GM18909 (cell line): ENCODE measurements around the gene PRKD2.
"Not testable (repeated sequence)": the region's sequence is repeated elsewhere in the genome, so short reads cannot be mapped to it uniquely, and the experiment has no call there.

ENCODE experiments used
- ATAC-seq: cut with Tn5 transposase; IDR thresholded peaks from one replicate; pipeline ENCODE4 v1.9.1; 2021; ENCODE audit warnings: mild to moderate bottlenecking; ENCODE audit not compliant: unreplicated experiment, poor library complexity

Gene PRKD2

DNA sequence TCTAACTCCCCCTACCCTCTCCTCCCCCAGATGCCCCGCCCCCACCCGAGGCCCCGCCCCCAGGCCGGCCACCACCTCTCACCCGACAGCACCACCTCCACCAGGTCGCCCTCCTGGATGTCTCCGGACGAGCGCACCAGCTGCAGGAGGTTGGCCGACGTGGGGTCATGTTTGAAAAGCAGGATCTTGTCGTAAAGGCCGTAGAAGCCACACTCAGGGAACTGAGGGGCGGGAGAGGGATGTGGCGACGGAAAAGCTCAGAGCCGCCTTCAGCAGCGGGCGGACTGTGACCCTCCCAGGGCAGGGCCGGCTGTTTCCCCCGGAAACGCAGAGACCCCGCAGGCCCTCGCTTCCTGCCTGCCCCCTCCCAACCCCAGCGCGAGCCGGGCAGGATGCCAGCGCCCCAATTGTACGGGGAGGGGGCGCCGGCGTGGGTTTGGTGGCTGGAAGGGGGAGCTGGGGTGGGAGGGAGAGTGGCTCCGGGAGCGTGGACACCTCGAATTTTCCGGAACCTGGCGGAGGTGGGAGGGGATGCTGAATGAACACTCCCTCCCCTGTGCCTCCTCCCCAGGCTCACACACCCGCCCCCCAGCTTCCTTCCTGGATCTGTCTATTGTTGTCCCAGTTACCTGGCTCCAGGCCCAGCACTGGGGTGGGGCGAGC lies 3.0 kb downstream of the PRKD2 start:
- no peak for ATAC-seq

DNA sequence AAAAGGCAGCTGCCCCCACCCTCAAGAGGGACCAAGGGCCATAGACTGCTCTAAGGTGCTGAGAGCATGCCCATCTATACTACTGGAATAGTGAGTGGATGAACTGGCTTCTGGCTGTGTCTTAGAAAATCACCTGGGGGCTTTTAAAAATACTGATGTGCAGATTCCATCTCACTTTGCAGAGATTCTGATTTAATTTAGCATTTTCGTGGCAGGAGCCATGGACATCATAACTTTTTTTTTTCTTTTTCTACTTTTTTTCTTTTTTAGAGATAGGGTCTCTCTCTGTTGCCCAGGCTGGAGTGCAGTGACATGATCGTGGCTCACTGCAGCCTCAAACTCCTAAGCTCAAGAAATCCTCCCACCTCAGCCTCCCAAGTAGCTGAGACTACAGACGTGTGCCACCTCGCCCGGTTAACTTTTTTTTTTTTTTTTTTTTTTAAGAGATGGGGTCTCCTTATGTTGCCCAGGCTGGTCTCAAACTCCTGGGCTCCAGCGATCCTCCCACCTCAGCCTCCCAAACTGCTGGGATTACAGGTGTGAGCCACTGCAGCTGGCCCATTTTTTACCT lies 4.1 kb downstream of the PRKD2 start:
- not testable (repeated sequence) for ATAC-seq

- ATAC-seq, result no peak
Measured at GRCh38 chr19:46710687-46711086, 6.2 kb downstream of the PRKD2 start.

DNA sequence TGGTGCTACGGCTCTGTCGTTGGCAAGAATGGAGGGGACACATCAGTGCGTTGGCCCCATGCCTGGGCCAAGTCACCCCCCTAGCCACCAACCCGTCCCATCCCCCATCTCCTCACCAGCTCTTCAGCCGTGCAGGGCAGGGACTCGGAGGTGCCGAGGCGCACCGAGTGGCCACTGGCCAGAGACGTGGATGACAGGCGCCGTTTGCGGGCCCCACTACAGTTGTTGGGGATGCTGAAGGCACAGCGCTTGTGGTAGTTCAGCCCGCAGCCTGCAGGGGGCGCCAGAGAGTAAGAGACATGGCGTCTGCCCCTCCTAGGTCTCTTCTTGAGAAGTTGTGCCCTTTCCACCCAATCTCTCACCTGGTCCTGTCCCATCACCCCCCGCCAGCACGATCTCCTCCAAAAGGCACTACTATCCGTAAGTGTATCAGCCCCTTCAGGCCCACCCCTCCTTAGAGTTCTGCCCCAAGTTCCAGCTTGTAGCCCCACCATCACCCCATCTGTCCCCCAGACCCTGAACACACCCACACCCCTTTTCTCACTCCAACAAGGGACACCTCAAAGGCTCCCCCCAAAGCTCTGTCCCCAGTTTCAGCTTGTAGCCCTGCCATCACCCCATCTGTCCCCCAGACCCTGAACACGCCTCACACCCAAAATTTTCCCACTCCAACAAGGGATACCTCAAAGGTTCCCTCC lies 12.4 kb downstream of the PRKD2 start:
- no peak for ATAC-seq

DNA sequence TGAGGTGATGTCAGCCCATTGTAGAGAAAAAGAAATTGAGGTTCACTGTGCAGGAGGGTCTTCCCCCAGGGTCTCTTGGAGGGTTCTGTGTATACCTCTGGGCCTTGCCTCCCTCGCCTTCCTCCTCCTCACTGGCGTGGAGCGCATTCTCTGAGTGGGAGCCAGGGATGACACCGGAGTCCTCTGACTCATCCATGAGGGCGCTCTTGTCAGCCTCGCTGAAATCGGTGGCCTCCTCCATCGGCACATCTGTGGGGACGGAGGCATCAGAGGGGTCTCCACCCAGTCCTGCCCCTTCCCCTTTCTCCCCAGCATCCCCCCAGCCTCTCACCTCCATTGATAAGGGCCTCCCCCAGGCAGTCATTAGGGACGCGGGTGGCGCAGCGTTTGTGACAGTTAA lies 16.2 kb downstream of the PRKD2 start:
- ATAC-seq, result no peak

DNA sequence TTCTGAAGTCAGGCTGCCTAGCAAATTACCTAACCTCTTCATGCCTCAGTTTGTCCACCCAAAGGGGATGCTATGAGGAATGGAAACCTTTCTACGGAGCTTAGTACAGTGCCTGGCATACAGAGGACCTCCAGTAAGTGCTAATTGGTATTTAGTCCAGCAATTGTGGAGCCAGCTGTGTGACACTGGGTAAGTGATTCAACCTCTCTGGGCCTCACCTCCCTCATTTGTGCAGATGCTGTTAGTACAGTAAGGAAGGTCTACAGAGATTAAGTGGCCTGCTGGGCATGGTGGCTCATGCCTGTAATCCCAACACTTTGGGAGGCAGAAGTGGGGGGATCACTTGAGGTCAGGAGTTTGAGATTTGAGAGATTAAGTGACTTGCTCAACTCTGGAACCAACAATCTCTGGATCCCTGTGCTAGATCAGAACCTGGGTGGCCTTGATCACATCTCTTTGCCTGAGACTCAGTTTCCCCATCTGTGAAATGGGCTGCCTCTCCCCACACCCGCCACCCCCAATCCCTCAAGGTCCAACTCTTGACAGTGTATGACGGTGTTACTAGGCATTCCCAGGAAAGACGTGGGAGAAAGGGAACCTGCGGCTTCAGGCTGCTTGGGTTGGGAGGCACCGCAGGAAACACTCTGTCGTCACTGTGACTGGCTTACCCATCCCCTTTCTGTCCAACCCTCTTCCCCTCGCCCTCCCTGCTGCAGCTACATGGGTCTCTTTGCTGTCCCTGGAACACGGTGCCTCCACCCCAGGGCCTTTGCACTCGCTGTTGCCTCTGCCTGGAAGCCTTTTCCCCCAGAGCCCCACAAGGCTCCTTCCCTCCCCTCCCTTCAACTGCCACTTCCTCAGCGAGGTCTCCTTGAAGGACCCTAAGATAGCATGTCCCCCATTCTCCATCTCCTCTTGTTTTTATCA lies 18.3 kb downstream of the PRKD2 start:
- no peak for ATAC-seq

GRCh38 chr19:46697204-46697960 lies 19.5 kb downstream of the PRKD2 start:
- no peak for ATAC-seq

- no peak for ATAC-seq
Measured at GRCh38 chr19:46696866-46697203, 20.1 kb downstream of the PRKD2 start.

DNA sequence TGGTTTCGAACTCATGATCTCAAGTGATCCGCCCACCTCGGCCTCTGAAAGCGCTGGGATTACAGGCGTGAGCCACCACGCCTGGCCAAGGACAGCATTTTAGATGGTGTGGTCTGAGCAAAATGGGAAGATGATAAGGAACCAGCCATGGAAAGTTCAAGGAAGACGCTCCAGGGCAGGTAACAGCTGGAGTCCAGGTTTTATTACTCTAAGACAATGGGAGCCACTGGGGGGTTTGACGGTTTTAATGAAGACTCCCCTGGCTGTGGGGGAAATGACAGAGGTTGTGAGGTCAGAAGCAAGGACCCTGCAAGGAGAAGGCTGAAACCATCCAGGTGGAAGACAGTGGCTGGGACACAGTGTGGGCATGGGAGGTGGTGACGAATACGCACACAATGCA lies 20.9 kb downstream of the PRKD2 start:
- no peak for ATAC-seq

DNA sequence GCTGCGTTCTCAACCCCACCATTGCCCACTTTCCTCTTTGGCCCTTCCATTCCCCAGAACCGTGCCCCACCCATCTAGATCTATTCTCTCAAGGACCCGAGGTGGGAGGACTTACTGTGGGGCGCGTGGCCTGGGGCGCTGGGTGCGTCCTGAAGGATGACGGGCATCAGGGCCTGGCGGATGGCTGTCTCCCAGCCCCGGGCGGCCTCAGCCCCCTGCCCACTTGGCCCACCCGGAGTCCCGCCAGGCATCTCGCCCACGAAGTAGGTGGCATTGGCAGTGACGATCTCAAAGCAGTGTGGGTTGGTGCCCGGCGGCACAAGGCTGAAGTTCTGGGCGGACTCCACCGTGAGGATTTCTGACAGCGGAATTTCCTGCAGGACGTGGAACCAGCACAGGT lies 23.2 kb downstream of the PRKD2 start:
- no peak for ATAC-seq

DNA sequence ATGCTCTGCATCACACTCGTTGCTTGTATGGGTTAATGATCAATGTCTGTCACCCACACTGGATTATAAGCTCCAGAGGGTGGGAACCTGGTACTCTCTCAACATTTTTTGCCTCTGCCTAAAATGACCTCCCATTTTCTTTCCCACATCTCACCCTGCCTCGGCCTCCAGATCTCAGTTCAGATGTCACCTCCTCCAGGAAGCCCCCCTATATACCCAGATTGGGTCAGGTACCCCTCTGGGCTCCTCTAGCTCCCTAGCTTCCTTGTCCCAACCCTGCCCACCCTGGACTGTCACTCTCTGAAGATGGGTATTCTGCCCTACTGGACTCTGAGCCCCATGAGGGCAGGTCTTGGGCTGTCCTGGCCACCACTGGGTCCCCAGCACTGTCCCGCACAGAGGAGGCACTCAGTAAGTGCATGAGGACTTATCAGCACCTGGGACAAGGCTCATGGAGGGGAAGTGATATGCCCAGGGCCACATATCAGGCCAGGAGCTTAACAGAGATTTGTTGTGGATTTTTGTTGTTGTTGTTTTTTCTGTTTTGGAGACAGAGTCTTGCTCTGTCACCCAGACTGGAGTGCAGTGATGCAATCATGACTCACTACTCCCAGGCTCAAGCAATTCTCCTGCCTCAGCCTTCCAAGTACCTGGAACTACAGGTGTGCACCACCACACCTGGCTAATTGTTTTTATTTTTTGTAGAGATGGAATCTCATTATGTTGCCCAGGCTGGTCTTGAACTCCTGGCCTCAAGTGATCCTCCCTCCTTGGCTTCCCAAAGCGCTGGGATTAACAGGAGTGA lies 23.8 kb downstream of the PRKD2 start:
- no peak for ATAC-seq

- no peak for ATAC-seq
Measured at GRCh38 chr19:46691948-46692347, 25.0 kb downstream of the PRKD2 start.

GRCh38 chr19:46691104-46691503 lies 25.8 kb downstream of the PRKD2 start:
- no peak for ATAC-seq

GRCh38 chr19:46689358-46689757 lies 27.6 kb downstream of the PRKD2 start:
- ATAC-seq, result no peak

- ATAC-seq, result no peak
Measured at GRCh38 chr19:46687438-46688145, 29.3 kb downstream of the PRKD2 start.

DNA sequence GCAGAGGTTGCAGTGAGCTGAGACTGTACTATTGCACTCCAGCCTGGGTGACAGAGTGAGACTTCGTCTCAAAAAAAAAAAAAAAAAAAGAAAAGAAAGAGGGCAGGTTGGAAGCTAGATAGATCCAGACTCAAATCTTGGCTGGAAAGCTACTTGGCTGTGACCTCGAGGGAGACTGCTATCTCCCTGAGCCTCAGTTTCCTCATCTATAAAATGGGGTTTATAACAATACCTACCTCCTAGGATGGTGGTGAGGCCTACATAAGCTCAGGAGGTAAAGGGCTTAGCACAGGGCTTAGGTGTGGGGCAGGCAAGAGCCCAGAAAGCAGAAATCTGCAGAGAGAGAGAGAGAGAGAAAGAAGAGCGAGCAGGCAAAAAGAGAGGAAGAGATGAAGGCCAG lies 31.7 kb downstream of the PRKD2 start:
- no peak for ATAC-seq

DNA sequence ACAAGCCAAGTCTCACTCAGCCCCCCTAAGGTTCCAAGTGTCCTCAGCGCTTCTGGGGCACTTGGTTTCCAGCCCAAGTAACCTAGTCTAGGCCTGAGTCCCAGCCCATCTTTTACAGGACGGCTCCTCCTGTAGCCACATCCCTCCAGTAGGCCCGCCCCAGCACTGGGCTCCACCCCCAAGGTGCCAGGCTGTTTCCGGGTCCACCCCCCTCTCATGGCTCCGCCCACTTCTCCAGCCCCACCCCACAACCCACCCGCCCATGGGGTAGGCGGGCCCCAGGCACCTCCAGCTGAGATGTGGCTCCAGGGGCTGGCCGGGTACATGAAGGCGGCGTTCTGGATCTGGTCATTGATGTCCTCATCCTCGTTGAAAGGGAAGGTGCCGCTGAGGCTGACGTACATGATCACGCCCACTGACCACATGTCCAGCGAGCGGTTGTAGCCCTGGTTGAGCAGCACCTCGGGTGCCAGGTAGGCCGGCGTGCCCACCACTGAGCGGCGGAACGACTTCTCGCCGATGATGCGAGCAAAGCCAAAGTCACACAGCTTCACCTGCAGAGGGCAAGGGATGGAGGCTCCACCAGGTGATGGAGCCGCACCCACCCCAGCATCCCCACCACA lies 38.7 kb downstream of the PRKD2 start:
- ATAC-seq, result no peak

DNA sequence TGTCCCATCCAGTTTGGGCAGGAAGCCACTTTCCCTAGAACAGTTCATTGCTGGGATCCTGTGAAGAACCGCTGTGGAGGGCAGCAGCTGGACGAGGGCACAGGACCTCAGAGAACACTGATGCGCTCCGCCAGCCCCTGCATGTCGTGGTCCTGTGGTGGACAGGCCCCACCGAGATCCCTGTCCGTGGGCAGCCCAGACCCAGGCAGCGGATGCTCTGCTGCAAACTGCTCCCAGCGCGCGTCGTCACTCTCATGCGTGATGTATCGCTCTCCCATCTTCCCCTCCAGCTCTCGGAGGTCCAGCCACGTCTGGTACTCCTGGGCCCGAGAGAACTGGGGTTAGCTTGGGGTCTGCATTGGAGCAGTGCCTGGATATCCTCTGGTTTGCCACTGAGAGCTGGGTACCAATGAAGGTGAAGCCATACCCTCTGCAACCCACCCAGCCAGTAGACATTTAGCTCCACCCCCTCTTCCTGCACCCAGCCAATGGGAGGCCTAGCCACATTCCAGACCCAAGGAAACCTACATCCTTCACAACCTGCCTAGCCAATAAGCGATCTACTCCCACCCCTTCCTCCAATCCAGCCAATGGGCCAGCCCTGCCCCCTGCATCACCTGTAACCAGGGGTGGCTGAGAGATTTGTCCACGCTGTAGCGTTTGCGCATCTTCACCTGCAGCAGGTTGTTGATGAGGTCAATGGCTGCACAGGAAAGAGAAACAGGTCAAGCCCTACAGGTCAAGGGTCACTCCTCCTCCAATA lies 42.3 kb downstream of the PRKD2 start:
- ATAC-seq, result no peak
